Neural crest cell (in vitro differentiated cells): ENCODE measurements around the gene EFNB1. TPM values are rescaled to one million over a fixed set of nuclear protein-coding genes. Genes with fewer than 3 reads are reported as not detected.

Experiments
- DNase-seq: peaks from one replicate; pipeline ENCODE4 v3.0.0; 2021; ENCODE audit warnings: low read depth, mixed read lengths, low spot score
- H3K27ac Mint-ChIP-seq: one replicate; pipeline ENCODE4 v1.8.0; 2021; ENCODE audit warnings: mild to moderate bottlenecking, mixed read lengths; ENCODE audit not compliant: unreplicated experiment
- H3K27me3 Mint-ChIP-seq: 2 replicates; pipeline ENCODE4 v1.8.0; 2021; ENCODE audit warnings: low read depth, mild to moderate bottlenecking, mixed read lengths
- H3K36me3 Mint-ChIP-seq: 2 replicates; pipeline ENCODE4 v1.8.0; 2021; ENCODE audit warnings: low read depth, mild to moderate bottlenecking, mixed read lengths
- H3K4me1 Mint-ChIP-seq: 2 replicates; pipeline ENCODE4 v1.8.0; 2021; ENCODE audit warnings: mixed read lengths
- H3K4me3 Mint-ChIP-seq: one replicate; pipeline ENCODE4 v1.8.0; 2021; ENCODE audit warnings: mild to moderate bottlenecking, mixed read lengths
- H3K9me3 Mint-ChIP-seq: 2 replicates; pipeline ENCODE4 v1.8.0; 2021; ENCODE audit warnings: mixed read lengths
- CTCF ChIP-seq: fragments of 200-600 bp; sonication (generic); conservative IDR thresholded peaks from 2 replicates; pipeline ENCODE4 v1.5.0; 2021; ENCODE audit warnings: antibody characterized with exemption, mild to moderate bottlenecking
- total RNA-seq: library from RNA; stranded (reverse); gene quantifications from 2 replicates; pipeline ENCODE4 v1.2.1, GENCODE V29; 2021

Gene EFNB1
- total RNA-seq, 1 donor from 2014 or later, result 33.8 TPM

DNA sequence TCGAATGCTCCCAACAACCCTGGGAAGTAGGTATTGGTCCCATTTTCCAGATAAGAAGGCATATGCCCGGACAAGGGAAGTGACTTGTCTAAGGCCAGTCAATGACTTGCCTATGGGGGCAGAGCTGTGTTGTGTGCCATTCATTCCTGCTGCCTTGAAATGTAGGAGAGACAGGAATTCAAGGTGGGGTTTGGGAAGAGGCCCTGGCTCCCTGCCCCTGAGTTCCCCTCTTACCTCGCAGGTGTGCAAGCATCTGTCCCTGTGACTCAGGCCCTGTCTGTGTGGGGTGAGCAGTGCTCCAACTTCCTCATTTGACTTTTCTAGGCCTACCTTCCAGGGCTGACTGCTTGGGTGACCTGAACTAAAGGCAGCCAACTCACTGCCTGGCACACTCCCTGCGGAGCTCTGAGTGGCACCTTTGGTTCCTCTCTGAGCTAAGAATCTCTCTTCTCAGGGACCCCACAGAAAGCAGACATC is 5.1 kb downstream of the EFNB1 start:
- H3K36me3 Mint-ChIP-seq, result peaks cover 12% of the 10 kb centered on the region
- no peak for TF ChIP-seq CTCF
- no peaks in the 10 kb centered on the region for H3K27me3 Mint-ChIP-seq
- H3K9me3 Mint-ChIP-seq, result peaks cover 6% of the 10 kb centered on the region
- no peak for DNase-seq
- peaks cover 42% of the 10 kb centered on the region for H3K4me1 Mint-ChIP-seq
- H3K4me3 Mint-ChIP-seq, result peak overlapping the region; percentile 77
- no peak overlapping the region for H3K27ac Mint-ChIP-seq

DNA sequence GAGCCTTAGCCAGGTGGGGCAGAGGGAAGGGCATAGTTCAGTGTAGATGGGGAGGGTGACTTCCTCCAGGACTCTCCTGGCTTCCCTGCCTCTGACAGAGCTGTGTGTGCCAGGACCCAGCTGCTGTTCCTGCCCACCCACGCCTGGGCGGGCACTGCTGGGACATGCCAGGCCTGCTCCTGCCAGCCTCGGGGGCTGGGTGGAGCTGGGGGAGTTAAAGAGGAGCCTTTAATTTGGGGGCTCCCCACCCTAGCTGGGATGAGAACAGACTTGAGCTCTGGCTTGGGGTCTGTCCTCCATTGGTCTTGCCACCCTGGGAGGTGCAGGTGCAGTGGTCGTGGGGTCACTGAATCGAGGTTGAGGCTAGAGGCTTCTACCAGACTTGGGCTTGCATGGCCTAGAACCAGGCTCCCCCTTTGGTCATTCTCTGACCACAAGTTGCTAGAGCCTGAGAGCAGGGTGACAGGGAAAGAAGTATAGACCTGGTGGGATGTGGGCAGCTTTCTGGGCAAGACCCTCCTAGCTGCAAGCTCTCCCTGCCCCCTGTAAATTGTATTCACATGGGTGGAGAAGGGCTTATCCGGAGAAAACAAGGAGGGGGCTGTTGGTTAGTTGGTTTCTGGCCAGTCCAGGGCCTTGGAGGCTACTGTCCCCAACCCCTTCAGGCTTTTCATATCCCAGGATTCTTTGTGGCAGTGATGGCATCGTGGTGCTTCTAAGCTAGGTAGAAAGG is 5.7 kb downstream of the EFNB1 start:
- TF ChIP-seq CTCF, result no peak
- H3K9me3 Mint-ChIP-seq, result peaks cover 6% of the 10 kb centered on the region
- no peak for DNase-seq
- no peaks in the 10 kb centered on the region for H3K27me3 Mint-ChIP-seq
- H3K4me1 Mint-ChIP-seq, result peaks cover 42% of the 10 kb centered on the region
- H3K4me3 Mint-ChIP-seq, result peak overlapping the region; percentile 61
- peaks cover 12% of the 10 kb centered on the region for H3K36me3 Mint-ChIP-seq
- no peak overlapping the region for H3K27ac Mint-ChIP-seq

GRCh38 chrX:68835104-68835442 is 6.3 kb downstream of the EFNB1 start:
- Mint-ChIP-seq H3K27me3 (no peaks in the 10 kb centered on the region), H3K4me3 (peak overlapping the region; percentile 61), H3K27ac (no peak overlapping the region), H3K9me3 (peaks cover 6% of the 10 kb centered on the region), H3K4me1 (peaks cover 42% of the 10 kb centered on the region), H3K36me3 (peaks cover 12% of the 10 kb centered on the region)
- TF ChIP-seq CTCF, result no peak
- DNase-seq, result no peak

DNA sequence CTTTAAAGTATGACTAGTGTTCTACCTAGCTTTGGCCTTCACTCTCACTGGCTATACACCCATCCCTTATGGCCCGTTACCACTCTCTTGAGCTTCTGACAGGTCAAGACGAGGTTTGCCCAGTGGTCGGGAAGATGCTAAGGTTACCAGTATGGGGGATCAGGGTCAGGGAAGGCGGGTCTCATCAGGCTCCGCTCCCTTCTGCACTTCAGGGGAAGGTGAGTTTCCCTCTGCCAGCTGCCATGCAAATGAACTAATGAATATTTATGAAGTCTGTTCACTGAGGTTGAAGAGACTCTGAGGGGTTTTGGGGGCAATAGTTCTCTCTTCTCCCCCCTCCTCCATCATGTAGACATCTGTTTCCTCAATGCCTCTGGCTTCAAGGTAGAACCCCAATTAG is 6.6 kb downstream of the EFNB1 start:
- Mint-ChIP-seq H3K4me1 (peaks cover 42% of the 10 kb centered on the region), H3K27me3 (no peaks in the 10 kb centered on the region)

GRCh38 chrX:68837119-68837518 is 8.3 kb downstream of the EFNB1 start:
- no peaks in the 10 kb centered on the region for H3K27me3 Mint-ChIP-seq
- no peak for TF ChIP-seq CTCF
- peak overlapping the region; percentile 36 for H3K4me3 Mint-ChIP-seq
- peaks cover 12% of the 10 kb centered on the region for H3K36me3 Mint-ChIP-seq
- DNase-seq, result no peak
- no peak overlapping the region for H3K27ac Mint-ChIP-seq
- peaks cover 6% of the 10 kb centered on the region for H3K9me3 Mint-ChIP-seq
- peaks cover 31% of the 10 kb centered on the region for H3K4me1 Mint-ChIP-seq

More for the DNA sequence above, 6.6 kb downstream of the EFNB1 start:
- Mint-ChIP-seq H3K4me3 (no peak overlapping the region), H3K9me3 (peaks cover 6% of the 10 kb centered on the region), H3K27ac (no peak overlapping the region), H3K36me3 (peaks cover 14% of the 10 kb centered on the region)
- no peak for DNase-seq
- no peak for TF ChIP-seq CTCF
